22Rv1 (cell line): ENCODE results near the gene TM4SF4.

Experiments used
- H3K27ac ChIP-seq: fragments of 450-650 bp; 2 replicates; pipeline ENCODE4 v1.5.1; 2017
- CTCF ChIP-seq: fragments of 450-650 bp; IDR thresholded peaks from 2 replicates; pipeline ENCODE4 v1.5.1; 2017; ENCODE audit warnings: mild to moderate bottlenecking
- ZFX ChIP-seq: fragments of 450-650 bp; IDR thresholded peaks from 2 replicates; pipeline ENCODE4 v1.6.1; 2017; ENCODE audit warnings: antibody characterized with exemption, borderline replicate concordance

TM4SF4 gene

GRCh38 chr3:149494022-149494758 is 19.7 kb downstream of the TM4SF4 start:
- no peak overlapping the region for H3K27ac ChIP-seq
- peak; percentile 96 for TF ChIP-seq CTCF
- TF ChIP-seq ZFX = no peak

DNA sequence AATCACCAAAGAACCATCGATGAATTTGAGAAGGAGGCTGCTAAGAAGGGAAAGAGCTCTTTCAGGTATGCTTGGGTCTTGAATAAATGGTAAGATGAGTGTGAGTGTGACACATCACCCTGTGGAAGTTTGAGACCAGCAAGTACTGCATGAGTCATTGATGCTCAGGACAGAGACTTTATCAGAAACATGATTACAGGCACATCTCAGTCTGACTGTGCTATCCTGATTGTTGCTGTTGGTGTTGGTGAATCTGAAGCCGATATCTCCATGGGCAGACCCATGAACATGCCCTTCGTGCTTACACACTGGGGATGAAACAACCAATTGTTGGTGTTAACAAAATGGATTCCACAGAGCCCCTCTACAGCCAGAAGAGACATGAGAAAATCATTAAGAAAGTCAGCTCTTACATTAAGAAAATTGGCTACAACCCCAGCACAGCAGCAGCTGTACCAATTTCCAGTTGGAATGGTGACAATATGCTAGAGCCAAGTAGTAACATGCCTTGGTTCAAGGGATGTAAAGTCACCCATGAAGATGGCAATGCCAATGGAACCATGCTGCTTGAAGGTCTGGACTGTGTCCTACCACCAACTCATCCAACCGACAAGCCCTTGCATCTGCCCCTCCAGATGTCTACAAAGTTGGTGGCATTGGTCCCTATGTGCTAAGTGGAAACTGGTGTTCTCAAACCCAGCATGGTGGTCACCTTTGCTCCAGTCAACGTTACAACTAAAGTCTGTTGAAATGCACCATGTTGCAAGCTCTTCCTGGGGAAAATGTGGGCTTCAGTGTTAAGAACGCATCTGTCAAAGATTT is 20.5 kb downstream of the TM4SF4 start:
- H3K27ac ChIP-seq = no peak overlapping the region
- no peak for TF ChIP-seq CTCF
- TF ChIP-seq ZFX = no peak

DNA sequence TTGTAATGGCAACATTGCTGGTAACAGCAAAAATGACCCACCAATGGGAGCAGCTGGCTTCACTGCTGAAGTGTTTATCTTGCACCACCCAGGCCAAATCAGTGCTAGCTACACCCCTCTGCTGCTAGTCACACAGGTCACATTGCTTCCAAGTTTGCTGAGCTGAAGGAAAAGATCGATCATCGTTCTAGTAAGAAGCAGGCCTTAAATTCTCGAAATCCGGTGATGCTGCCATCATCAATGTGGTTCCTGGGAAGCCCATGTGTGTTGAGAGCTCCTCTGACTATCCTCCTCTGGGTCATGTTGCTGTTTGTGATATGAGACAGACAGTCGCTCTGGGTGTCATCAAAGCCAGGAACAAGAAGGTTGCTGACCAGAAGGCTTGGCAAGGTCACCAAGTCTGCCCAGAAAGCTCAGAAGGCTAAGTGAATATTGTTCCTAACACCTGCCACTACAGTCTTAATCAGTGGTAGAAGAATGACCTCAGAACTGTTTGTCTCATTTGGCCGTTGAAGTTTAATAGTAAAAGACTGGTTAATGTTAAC is 21.2 kb downstream of the TM4SF4 start:
- no peak for TF ChIP-seq CTCF
- no peak for TF ChIP-seq ZFX

DNA sequence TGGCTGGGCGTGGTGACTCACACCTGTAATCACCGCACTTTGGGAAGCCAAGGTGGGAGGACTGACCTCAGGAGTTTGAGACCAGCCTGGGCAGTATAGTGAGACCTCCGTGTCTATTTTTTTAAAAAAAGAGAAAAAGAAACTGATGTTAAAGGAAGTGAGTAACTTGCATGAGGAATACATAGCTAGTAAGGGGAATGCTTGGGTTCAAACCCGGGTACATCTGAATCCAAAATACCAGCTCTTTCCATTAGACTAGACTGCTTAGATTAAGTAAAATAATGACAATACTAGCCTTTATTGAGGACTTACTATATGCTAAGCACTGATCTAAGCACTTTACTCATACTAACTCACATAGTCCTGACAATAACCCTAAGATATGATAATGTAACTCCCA is 22.4 kb downstream of the TM4SF4 start:
- H3K27ac ChIP-seq = no peak overlapping the region
- no peak for TF ChIP-seq CTCF
- TF ChIP-seq ZFX = no peak

More for the DNA sequence above, 21.2 kb downstream of the TM4SF4 start:
- no peak overlapping the region for H3K27ac ChIP-seq

GRCh38 chr3:149497966-149498670 is 23.6 kb downstream of the TM4SF4 start:
- no peak overlapping the region for H3K27ac ChIP-seq
- no peak for TF ChIP-seq ZFX
- TF ChIP-seq CTCF = no peak

DNA sequence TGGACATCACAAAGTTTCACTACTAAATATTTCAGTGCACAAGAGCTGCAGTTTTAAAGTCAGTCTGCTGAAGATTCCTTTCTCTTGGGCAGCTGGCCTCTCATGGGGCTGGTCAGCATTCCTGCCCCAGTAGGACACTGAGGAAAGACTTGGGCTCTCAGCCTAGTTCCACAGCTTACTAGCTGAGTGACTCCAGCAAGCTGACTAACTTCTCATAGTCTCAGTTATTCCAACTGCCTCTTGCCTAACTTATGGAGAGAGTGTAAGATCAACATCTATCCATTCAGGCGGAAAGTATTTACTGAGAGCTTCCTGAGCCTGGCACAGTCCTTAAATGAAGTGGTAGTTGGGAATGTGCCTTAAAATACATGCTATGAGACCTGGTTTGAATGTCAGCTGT is 27.0 kb downstream of the TM4SF4 start:
- H3K27ac ChIP-seq = no peak overlapping the region
- TF ChIP-seq CTCF (no peak), ZFX (no peak)
